DND-41 (cell line): Measurements from ENCODE around the gene DDIT3.

ENCODE experiments used
- EZH2 ChIP-seq: IDR thresholded peaks from 3 replicates; pipeline ENCODE4 v1.6.1; 2012; ENCODE audit warnings: borderline replicate concordance, low read depth, mild to moderate bottlenecking, moderate library complexity, low read length, inconsistent platforms; ENCODE audit not compliant: severe bottlenecking
- TF ChIP-seq, protein P1 (sequence below): IDR thresholded peaks from 2 replicates; pipeline ENCODE4 v1.5.1; 2012; ENCODE audit warnings: borderline replicate concordance, low read length, moderate library complexity, mild to moderate bottlenecking; ENCODE audit not compliant: poor library complexity, severe bottlenecking; ENCODE audit errors: extremely low read depth

DNA sequence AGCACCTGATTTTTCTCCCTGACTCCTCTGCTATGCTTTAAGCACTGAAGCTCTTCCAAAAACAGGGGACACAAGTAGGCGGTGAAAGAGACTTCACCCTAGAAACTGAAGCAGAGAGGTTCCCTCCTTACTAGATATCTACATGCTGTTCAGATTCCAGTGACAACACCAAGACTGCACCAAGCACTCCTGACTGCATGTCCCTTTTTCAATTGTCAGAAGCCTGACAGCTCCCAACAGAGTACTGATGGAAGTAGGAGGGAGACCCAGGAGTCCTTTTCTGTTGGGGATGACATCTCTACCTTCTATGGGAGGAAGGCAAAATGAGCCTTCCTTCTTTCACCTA lies 16.3 kb upstream of the DDIT3 start:
- TF ChIP-seq, protein P1, sequence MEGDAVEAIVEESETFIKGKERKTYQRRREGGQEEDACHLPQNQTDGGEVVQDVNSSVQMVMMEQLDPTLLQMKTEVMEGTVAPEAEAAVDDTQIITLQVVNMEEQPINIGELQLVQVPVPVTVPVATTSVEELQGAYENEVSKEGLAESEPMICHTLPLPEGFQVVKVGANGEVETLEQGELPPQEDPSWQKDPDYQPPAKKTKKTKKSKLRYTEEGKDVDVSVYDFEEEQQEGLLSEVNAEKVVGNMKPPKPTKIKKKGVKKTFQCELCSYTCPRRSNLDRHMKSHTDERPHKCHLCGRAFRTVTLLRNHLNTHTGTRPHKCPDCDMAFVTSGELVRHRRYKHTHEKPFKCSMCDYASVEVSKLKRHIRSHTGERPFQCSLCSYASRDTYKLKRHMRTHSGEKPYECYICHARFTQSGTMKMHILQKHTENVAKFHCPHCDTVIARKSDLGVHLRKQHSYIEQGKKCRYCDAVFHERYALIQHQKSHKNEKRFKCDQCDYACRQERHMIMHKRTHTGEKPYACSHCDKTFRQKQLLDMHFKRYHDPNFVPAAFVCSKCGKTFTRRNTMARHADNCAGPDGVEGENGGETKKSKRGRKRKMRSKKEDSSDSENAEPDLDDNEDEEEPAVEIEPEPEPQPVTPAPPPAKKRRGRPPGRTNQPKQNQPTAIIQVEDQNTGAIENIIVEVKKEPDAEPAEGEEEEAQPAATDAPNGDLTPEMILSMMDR: no peak
- no peak for TF ChIP-seq EZH2
